H1 (cell line): ENCODE results near the gene UBE2K. TPM values are rescaled to one million over a fixed set of nuclear protein-coding genes. Genes with fewer than 3 reads are reported as not detected.

Experiments used
- CTCF ChIA-PET: fragments of 300-600 bp; sonication (Branson Sonifier 250); formaldehyde crosslinking; loops from one replicate; lab custom pipeline; 2021; ENCODE audit not compliant: partially characterized antibody; lab: Charles Lee
- POLR2A ChIA-PET: fragments of 300-600 bp; sonication (Branson Sonifier 250); formaldehyde crosslinking; loops from one replicate; lab custom pipeline; 2021; ENCODE audit warnings: inconsistent platforms; ENCODE audit not compliant: partially characterized antibody; lab: Charles Lee
- DNase-seq, 2 experiments: peaks; one replicate each; pipeline versions ENCODE4 v3.0.0 to v3.0.0-alpha.2; 2010 to 2022; ENCODE audit warnings: low spot score in 2 of 2, low read depth in 1 of 2, mixed read lengths in 1 of 2
- FAIRE-seq: peaks from 2 replicates; lab custom pipeline; 2011; peaks lifted over from hg19 to GRCh38; lab: Jason Lieb, UNC
- H2AFZ ChIP-seq: 2 replicates; pipeline ENCODE4 v1.8.1; 2012; ENCODE audit warnings: low read length, inconsistent platforms
- H2AK5ac ChIP-seq: 2 replicates; pipeline ENCODE4 v1.6.1; 2013; ENCODE audit warnings: low read depth, low read length
- H2BK120ac ChIP-seq: replicated peaks from 2 replicates; pipeline ENCODE3; 2013; ENCODE audit warnings: low read depth, low read length, inconsistent platforms
- H2BK12ac ChIP-seq: 2 replicates; pipeline ENCODE4 v1.6.1; 2013; ENCODE audit warnings: low read depth, low read length
- H2BK15ac ChIP-seq: 2 replicates; pipeline ENCODE4 v1.6.1; 2013; ENCODE audit warnings: low read length
- H2BK20ac ChIP-seq: 2 replicates; pipeline ENCODE4 v1.6.1; 2013; ENCODE audit warnings: low read length
- H2BK5ac ChIP-seq: 2 replicates; pipeline ENCODE4 v1.6.1; 2013; ENCODE audit warnings: low read depth, low read length
- H3K14ac ChIP-seq: 2 replicates; pipeline ENCODE4 v1.6.1; 2013; ENCODE audit warnings: inconsistent platforms; ENCODE audit not compliant: insufficient read length
- H3K18ac ChIP-seq: 2 replicates; pipeline ENCODE4 v1.6.1; 2013; ENCODE audit warnings: low read length; ENCODE audit errors: extremely low read depth
- H3K23ac ChIP-seq: 2 replicates; pipeline ENCODE4 v1.6.1; 2013; ENCODE audit warnings: inconsistent platforms; ENCODE audit not compliant: insufficient read length
- H3K23me2 ChIP-seq: 2 replicates; pipeline ENCODE4 v1.6.1; 2013; ENCODE audit warnings: low read depth, low read length
- H3K27ac ChIP-seq: 2 replicates; pipeline ENCODE4 v1.6.1; 2011; ENCODE audit warnings: low read depth, low read length, inconsistent platforms
- H3K27me3 ChIP-seq, 4 experiments: replicated peaks in 1 of 4; 1 replicate in 1 of 4; 2 replicates in 3 of 4; pipeline versions ENCODE4 v1.6.1 to v1.8.1; 2011 to 2013; ENCODE audit warnings: low read length in 3 of 4, mild to moderate bottlenecking in 3 of 4, inconsistent platforms in 2 of 4, mixed read lengths in 2 of 4, moderate library complexity in 1 of 4; ENCODE audit not compliant: control insufficient read depth in 3 of 4, insufficient read depth in 3 of 4; ENCODE audit errors: extremely low read depth in 1 of 4
- H3K36me3 ChIP-seq, 4 experiments: 2 replicates each; pipeline versions ENCODE4 v1.6.1 to v1.8.1; 2011 to 2013; ENCODE audit warnings: mild to moderate bottlenecking in 4 of 4, low read length in 3 of 4, moderate library complexity in 2 of 4, control low read depth in 1 of 4, inconsistent platforms in 1 of 4; ENCODE audit not compliant: insufficient read depth in 4 of 4, control insufficient read depth in 2 of 4
- H3K4ac ChIP-seq: replicated peaks from 2 replicates; pipeline ENCODE3; 2013; ENCODE audit warnings: low read length, low read depth, mixed read lengths, inconsistent platforms; ENCODE audit not compliant: insufficient read length
- H3K4me1 ChIP-seq, 4 experiments: replicated peaks in 1 of 4; 1 replicate in 1 of 4; 2 replicates in 3 of 4; pipeline versions ENCODE4 v1.6.1 to v1.8.1; 2011 to 2013; ENCODE audit warnings: low read length in 3 of 4, inconsistent platforms in 2 of 4, mixed read lengths in 1 of 4; ENCODE audit not compliant: insufficient read depth in 4 of 4, control insufficient read depth in 3 of 4
- H3K4me2 ChIP-seq, 2 experiments: 2 replicates each; pipeline versions ENCODE4 v1.6.1 to v1.8.1; 2011 to 2013; ENCODE audit warnings: low read depth in 2 of 2, low read length in 2 of 2, control low read depth in 1 of 2, inconsistent platforms in 1 of 2, mild to moderate bottlenecking in 1 of 2; ENCODE audit not compliant: insufficient read depth in 1 of 2
- H3K4me3 ChIP-seq, 4 experiments: fragments of 200-600, 300-600 bp in 1 of 4; sonication (generic), shearing (Covaris generic), sonication (Bioruptor Twin) in 1 of 4; 2 replicates each; pipeline versions ENCODE4 v1.5.1 to v1.8.1; 2011 to 2016; ENCODE audit warnings: low read length in 4 of 4, low read depth in 3 of 4, control low read depth in 2 of 4, inconsistent platforms in 2 of 4, mild to moderate bottlenecking in 2 of 4, mixed read lengths in 1 of 4, moderate library complexity in 1 of 4; ENCODE audit not compliant: insufficient read depth in 2 of 4; ENCODE audit errors: extremely low read depth in 1 of 4
- H3K56ac ChIP-seq: replicated peaks from 2 replicates; pipeline ENCODE3; 2013; ENCODE audit warnings: low read depth, mild to moderate bottlenecking, mixed read lengths, low read length, inconsistent platforms; ENCODE audit not compliant: insufficient read length
- H3K79me1 ChIP-seq: 2 replicates; pipeline ENCODE4 v1.6.1; 2013; ENCODE audit warnings: low read depth, low read length, control low read depth
- H3K79me2 ChIP-seq, 2 experiments: 2 replicates each; pipeline versions ENCODE4 v1.6.1 to v1.8.1; 2012 to 2013; ENCODE audit warnings: low read length in 2 of 2, mild to moderate bottlenecking in 2 of 2, inconsistent platforms in 1 of 2; ENCODE audit not compliant: insufficient read depth in 2 of 2, control insufficient read depth in 1 of 2
- H3K9ac ChIP-seq, 4 experiments: replicated peaks in 1 of 4; 1 replicate in 1 of 4; 2 replicates in 3 of 4; pipeline versions ENCODE4 v1.6.1 to v1.8.1; 2011 to 2013; ENCODE audit warnings: low read depth in 3 of 4, low read length in 3 of 4, control low read depth in 2 of 4, mild to moderate bottlenecking in 2 of 4, moderate library complexity in 2 of 4, inconsistent platforms in 1 of 4; ENCODE audit errors: extremely low read depth in 1 of 4
- H3K9me3 ChIP-seq, 2 experiments: 2 replicates each; pipeline versions ENCODE4 v1.6.1 to v1.8.1; 2012 to 2013; ENCODE audit warnings: mild to moderate bottlenecking in 2 of 2, moderate library complexity in 2 of 2, control low read depth in 1 of 2, inconsistent platforms in 1 of 2, low read depth in 1 of 2, low read length in 1 of 2, mixed read lengths in 1 of 2; ENCODE audit not compliant: insufficient read depth in 2 of 2
- H4K20me1 ChIP-seq, 2 experiments: replicated peaks in 1 of 2; 2 replicates each; pipeline versions ENCODE3 to v1.8.1; 2011 to 2013; ENCODE audit warnings: inconsistent platforms in 2 of 2, low read length in 2 of 2, mild to moderate bottlenecking in 1 of 2; ENCODE audit not compliant: insufficient read depth in 2 of 2, control insufficient read depth in 1 of 2
- H4K5ac ChIP-seq: 2 replicates; pipeline ENCODE4 v1.6.1; 2013; ENCODE audit warnings: low read length, low read depth, mixed read lengths, inconsistent platforms; ENCODE audit not compliant: insufficient read length
- H4K8ac ChIP-seq: 2 replicates; pipeline ENCODE4 v1.8.0; 2013; ENCODE audit warnings: mild to moderate bottlenecking, moderate library complexity, low read length, inconsistent platforms; ENCODE audit not compliant: insufficient read depth; ENCODE audit errors: extremely low read depth
- H4K91ac ChIP-seq: replicated peaks from 2 replicates; pipeline ENCODE3; 2013; ENCODE audit warnings: low read length, mixed read lengths, inconsistent platforms; ENCODE audit not compliant: insufficient read length
- ATF2 ChIP-seq: IDR thresholded peaks from 2 replicates; pipeline ENCODE4 v1.6.1; 2012; ENCODE audit warnings: low read length, inconsistent platforms
- BRCA1 ChIP-seq: IDR thresholded peaks from 2 replicates; pipeline ENCODE4 v1.6.1; 2012; ENCODE audit warnings: low read depth, low read length, improper control_type of control experiment
- CBX5 ChIP-seq: fragments of 300-800, 300-1000 bp; sonication (generic); IDR thresholded peaks from 2 replicates; pipeline ENCODE4 v1.7.1; 2016; ENCODE audit warnings: antibody characterized with exemption, low read length, low read depth
- CEBPB ChIP-seq: IDR thresholded peaks from 2 replicates; pipeline ENCODE4 v1.6.1; 2012; ENCODE audit warnings: low read depth, low read length
- CHD1 ChIP-seq: IDR thresholded peaks from 2 replicates; pipeline ENCODE4 v1.6.1; 2012; ENCODE audit warnings: low read depth, low read length, improper control_type of control experiment
- EP300 ChIP-seq, 2 experiments: IDR thresholded peaks; 1 replicate in 1 of 2; 2 replicates in 1 of 2; pipeline ENCODE4 v1.6.1; 2011 to 2012; ENCODE audit warnings: low read depth in 2 of 2, low read length in 2 of 2, mild to moderate bottlenecking in 2 of 2, borderline replicate concordance in 1 of 2, inconsistent platforms in 1 of 2, moderate library complexity in 1 of 2
- FOSL1 ChIP-seq: IDR thresholded peaks from 2 replicates; pipeline ENCODE4 v1.6.1; 2011; ENCODE audit warnings: mild to moderate bottlenecking, low read depth, low read length, moderate library complexity; ENCODE audit not compliant: insufficient read depth
- HDAC6 ChIP-seq: IDR thresholded peaks from one replicate; pipeline ENCODE4 v1.7.1; 2012; ENCODE audit warnings: low read depth, mild to moderate bottlenecking, inconsistent platforms, low read length, moderate library complexity
- KDM4A ChIP-seq: IDR thresholded peaks from one replicate; pipeline ENCODE4 v1.7.1; 2012; ENCODE audit warnings: low read depth, mild to moderate bottlenecking, moderate library complexity, low read length, inconsistent platforms; ENCODE audit not compliant: severe bottlenecking
- POLR2AphosphoS5 ChIP-seq: IDR thresholded peaks from 2 replicates; pipeline ENCODE4 v1.6.1; 2011; ENCODE audit warnings: low read depth, low read length
- RXRA ChIP-seq: IDR thresholded peaks from 2 replicates; pipeline ENCODE4 v1.6.1; 2011; ENCODE audit warnings: low read depth, mild to moderate bottlenecking, low read length, moderate library complexity; ENCODE audit not compliant: insufficient read depth
- SAP30 ChIP-seq: fragments of 300-600 bp; sonication (generic); IDR thresholded peaks from 2 replicates; pipeline ENCODE4 v1.7.1; 2012; ENCODE audit warnings: low read length, moderate library complexity, mild to moderate bottlenecking, inconsistent platforms; ENCODE audit not compliant: insufficient read depth, insufficient replicate concordance
- SIX5 ChIP-seq: IDR thresholded peaks from 2 replicates; pipeline ENCODE4 v1.6.1; 2011; ENCODE audit warnings: mild to moderate bottlenecking, low read depth, low read length
- WGBS, 2 experiments: shearing (Covaris generic) in 1 of 2; methylation state at CpG; one replicate each; pipeline versions ENCODE4 v1.1.6 to v1.1.7; 2013 to 2015; ENCODE audit warnings: low lambda C conversion rate in 2 of 2, mixed read lengths in 2 of 2, inconsistent platforms in 1 of 2, low coverage in 1 of 2, missing lambda C conversion rate in 1 of 2; ENCODE audit not compliant: insufficient replicate concordance in 2 of 2, insufficient coverage in 1 of 2, insufficient read length in 1 of 2; ENCODE audit errors: extremely low coverage in 1 of 2, missing lambda C conversion rate in 1 of 2; 5-methylcytosine and 5-hydroxymethylcytosine counted together
- polyA plus RNA-seq, 7 experiments: library from polyadenylated mRNA; depleted of rRNA in 3 of 7; stranded (reverse) in 5 of 7; unstranded in 2 of 7; fragments of >200 nt in 5 of 7; fragments of 200-250 nt in 2 of 7; gene quantifications; 1 replicate in 5 of 7; 2 replicates in 1 of 7; 4 replicates in 1 of 7; pipeline versions ENCODE4 v1.2.1 to v1.2.3, GENCODE V29; 2011 to 2013; ENCODE audit warnings: missing spikeins in 2 of 7, mixed read lengths in 2 of 7
- total RNA-seq: library from RNA; stranded (reverse); fragmentation: NEBNext Ultra II Directional; extraction: Animal tissue kit (Norgen Biotek cat#: 25700); gene quantifications from 2 replicates; pipeline ENCODE4 v1.2.1, GENCODE V29; 2021

UBE2K gene
- total and polyA plus RNA-seq, 2 of the 8 experiments (the other 6 are each of a cell fraction or from before 2014, with no cell fraction given), result 53.6 to 174 TPM

- Histone ChIP-seq H3K36me3 (no peaks in the 10 kb centered on the region), H2BK15ac (no peak overlapping the region), H3K18ac (no peak overlapping the region), H3K27ac (no peak overlapping the region), H2BK5ac (no peak overlapping the region), H4K20me1 (no peaks in the 10 kb centered on the region), H3K4me1 (no peaks in the 10 kb centered on the region), H3K23me2 (no peaks in the 10 kb centered on the region), H2AFZ (no peak overlapping the region), H3K9ac (no peak overlapping the region), H2BK20ac (no peak overlapping the region), H3K27me3 (no peaks in the 10 kb centered on the region), H4K8ac (no peak overlapping the region), H4K5ac (no peak overlapping the region), H3K4me2 (no peak overlapping the region), H3K23ac (no peak overlapping the region), H3K79me1 (no peaks in the 10 kb centered on the region), H3K9me3 (no peaks in the 10 kb centered on the region), H4K91ac (no peak overlapping the region), H3K79me2 (no peaks in the 10 kb centered on the region), H2BK120ac (no peak overlapping the region), H2BK12ac (no peak overlapping the region), H3K14ac (no peak overlapping the region), H3K56ac (no peak overlapping the region), H2AK5ac (no peak overlapping the region), H3K4ac (no peak overlapping the region), H3K4me3 (no peak overlapping the region)
- 90% methylated on average over 3 of the region's 3 CpGs; no CpG with 5 or more reads in 1 of the 2 experiments for WGBS, 2 experiments
- no peak for FAIRE-seq
- CTCF ChIA-PET, result no interaction called here
- POLR2A ChIA-PET, result interaction anchor here (0.9 to 1.5 kb wide), 2 partner anchors 14 to 17 kb away, joined by 5 read pairs; partner anchors contain the start of gene SMIM14
- DNase-seq, result no peak
- TF ChIP-seq CEBPB, result no peak
- no peak for TF ChIP-seq ATF2
- TF ChIP-seq CHD1, result no peak
- no peak for TF ChIP-seq POLR2AphosphoS5
- no peak for TF ChIP-seq SIX5
- TF ChIP-seq EP300 (IDR thresholded peaks at IDR 0.05; ENCODE audit: borderline replicate concordance in 1 of 2, low read depth in 2 of 2, low read length in 2 of 2), result no peak
- no peak for TF ChIP-seq HDAC6
- no peak for TF ChIP-seq KDM4A
- no peak for TF ChIP-seq RXRA
- no peak for TF ChIP-seq SAP30
- TF ChIP-seq BRCA1, result no peak
- TF ChIP-seq FOSL1, result no peak
- no peak for TF ChIP-seq CBX5
Observed at GRCh38 chr4:39655876-39656275, 42.1 kb upstream of the UBE2K start.
